GM10248 (cell line): ENCODE measurements around the gene NADK2.

Experiments
- CTCF ChIA-PET: fragments of 300-600 bp; sonication (Branson Sonifier 250); formaldehyde crosslinking; extraction: SDS; loops from one replicate; lab custom pipeline; 2021; ENCODE audit warnings: antibody characterized with exemption; lab: Yijun Ruan, JAX
- POLR2A ChIA-PET: fragments of 350-650 bp; sonication (Branson Sonifier 250); formaldehyde crosslinking; extraction: SDS; loops from one replicate; lab custom pipeline; 2020; ENCODE audit warnings: antibody characterized with exemption; lab: Yijun Ruan, JAX
- DNase-seq: peaks from one replicate; pipeline ENCODE4 v3.0.0; 2012; ENCODE audit errors: extremely low spot score
- CTCF ChIP-seq: IDR thresholded peaks from 2 replicates; pipeline ENCODE4 v1.5.1; 2012; ENCODE audit warnings: mild to moderate bottlenecking, low read depth; ENCODE audit errors: extremely low read depth, missing control alignments, control extremely low read depth

NADK2 gene

DNA sequence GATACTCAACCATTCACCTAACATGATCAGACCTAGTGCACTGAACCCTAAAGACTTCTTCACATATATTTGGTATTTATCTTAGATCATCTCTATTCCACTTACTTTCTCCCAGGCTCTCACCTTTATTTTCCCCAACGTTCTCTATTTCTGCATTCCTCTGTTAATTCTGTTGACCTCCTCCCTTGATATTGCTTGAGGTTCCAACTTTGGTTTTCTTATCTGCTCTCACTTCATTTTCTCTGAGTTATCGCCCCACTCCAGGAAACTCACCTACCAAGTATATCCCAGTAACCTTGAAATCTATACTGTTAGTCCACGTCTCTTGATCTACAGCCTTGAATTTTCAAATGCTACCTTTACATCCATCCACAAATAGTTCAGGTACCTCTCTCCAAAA is 9.2 kb downstream of the NADK2 start:
- no peak for DNase-seq
- CTCF ChIA-PET: interaction anchor here (5.2 kb wide), 1 partner anchor 10 kb away, joined by 26 read pairs; the partner anchor contains the start of gene NADK2
- no peak for TF ChIP-seq CTCF
- POLR2A ChIA-PET: no interaction called here

- no peak for TF ChIP-seq CTCF
- CTCF ChIA-PET: interaction anchor here (1.0 to 5.2 kb wide), 6 partner anchors 8 to 23 kb away, joined by 3 to 26 read pairs (median 4); partner anchors contain the start of gene NADK2
- DNase-seq: no peak
- POLR2A ChIA-PET: no interaction called here
Measured at GRCh38 chr5:36230151-36230790, 11.5 kb downstream of the NADK2 start.

DNA sequence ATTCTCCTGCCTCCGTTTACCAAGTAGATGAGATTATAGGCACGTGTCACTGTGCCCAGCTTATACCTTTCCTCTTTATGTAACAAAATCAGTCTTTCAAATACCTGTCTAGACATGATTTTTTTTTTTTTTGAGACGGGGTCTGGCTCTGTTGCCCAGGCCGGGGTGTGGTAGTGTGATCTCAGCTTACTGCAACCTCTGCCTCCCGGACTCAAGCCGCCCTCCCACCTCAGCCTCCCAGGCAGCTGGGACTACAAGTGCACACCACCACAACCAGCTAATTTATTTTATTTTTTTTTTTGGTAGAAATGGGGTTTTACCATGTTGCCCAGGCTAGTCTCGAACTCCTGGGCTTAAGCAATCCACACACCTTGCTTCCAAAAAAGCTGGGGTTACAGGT is 13.2 kb downstream of the NADK2 start:
- DNase-seq: no peak
- ChIA-PET CTCF (interaction anchor here (1.1 to 5.2 kb wide), 3 partner anchors 13 to 14 kb away, joined by 4 to 26 read pairs (median 5); partner anchors contain the start of gene NADK2), POLR2A (no interaction called here)
- TF ChIP-seq CTCF: no peak

DNA sequence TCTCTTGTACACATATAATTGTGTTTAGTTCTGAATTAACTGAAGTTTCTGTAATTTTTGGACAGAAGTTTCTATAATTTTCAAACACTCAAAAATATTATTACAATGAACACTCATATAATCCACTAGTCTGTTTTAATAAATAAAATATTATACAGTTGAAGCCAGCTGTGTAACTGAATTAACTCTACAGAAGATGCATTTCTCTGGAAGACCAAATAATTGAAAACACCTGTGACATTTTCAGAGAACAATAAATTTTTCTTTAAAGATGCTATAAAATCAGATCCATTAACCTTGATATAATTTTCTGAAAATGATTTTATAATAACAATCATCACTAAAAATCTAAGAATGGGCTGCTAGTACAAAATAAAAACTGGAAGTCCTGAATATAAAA is 14.7 kb downstream of the NADK2 start:
- ChIA-PET POLR2A (no interaction called here), CTCF (interaction anchor here (1.6 kb wide), 1 partner anchor 15 kb away, joined by 5 read pairs; the partner anchor contains the start of gene NADK2)
- DNase-seq: no peak
- TF ChIP-seq CTCF: no peak

GRCh38 chr5:36222620-36223019 is 19.1 kb downstream of the NADK2 start:
- TF ChIP-seq CTCF: no peak
- no peak for DNase-seq
- CTCF ChIA-PET: interaction anchor here (1.4 to 3.4 kb wide), 4 partner anchors 8 to 43 kb away, joined by 4 to 10 read pairs (median 6); partner anchors contain the start of gene NADK2
- POLR2A ChIA-PET: no interaction called here

- POLR2A ChIA-PET: no interaction called here
- CTCF ChIA-PET: interaction anchor here (1.0 to 5.4 kb wide), 8 partner anchors 11 to 478 kb away, joined by 3 to 39 read pairs (median 4); partner anchors contain the start of gene NADK2
- no peak for TF ChIP-seq CTCF
- DNase-seq: no peak
Measured at GRCh38 chr5:36217988-36218387, 23.7 kb downstream of the NADK2 start.
